OCI-LY3 (cell line): ENCODE measurements around the gene FREM1.

Experiments
- H2AFZ ChIP-seq: fragments of 200-600, 300-600 bp; shearing (Covaris generic); 2 replicates; pipeline ENCODE4 v1.6.0; 2014; ENCODE audit warnings: antibody characterized with exemption, low read depth, low read length
- H3K27ac ChIP-seq: fragments of 200-600, 300-600 bp; sonication (generic); 2 replicates; pipeline ENCODE4 v1.5.1; 2014; ENCODE audit warnings: mild to moderate bottlenecking, low read length, moderate library complexity, mixed read lengths
- H3K27me3 ChIP-seq: fragments of 200-600, 300-600 bp; sonication (generic); 2 replicates; pipeline ENCODE4 v1.6.1; 2014; ENCODE audit warnings: low read depth, low read length, mixed read lengths
- H3K36me3 ChIP-seq: fragments of 200-600, 300-600 bp; sonication (generic); replicated peaks from 2 replicates; pipeline ENCODE3; 2014; ENCODE audit warnings: low read depth, low read length, mixed read lengths
- H3K4me1 ChIP-seq: fragments of 300-600, 200-600 bp; sonication (generic); 2 replicates; pipeline ENCODE4 v1.6.1; 2014; ENCODE audit warnings: low read length, mixed read lengths
- H3K4me2 ChIP-seq: fragments of 200-600, 300-600 bp; sonication (generic); 2 replicates; pipeline ENCODE4 v1.6.1; 2014; ENCODE audit warnings: low read length, mixed read lengths
- H3K4me3 ChIP-seq: fragments of 300-600, 200-600 bp; sonication (generic); 2 replicates; pipeline ENCODE4 v1.5.1; 2014; ENCODE audit warnings: antibody characterized with exemption, mild to moderate bottlenecking, low read length, moderate library complexity
- H3K79me2 ChIP-seq: fragments of 300-600, 200-600 bp; shearing (Covaris generic); 2 replicates; pipeline ENCODE4 v1.6.1; 2014; ENCODE audit warnings: mild to moderate bottlenecking, low read length, mixed read lengths
- H3K9ac ChIP-seq: fragments of 300-600, 200-600 bp; shearing (Covaris generic); 2 replicates; pipeline ENCODE4 v1.6.0; 2014; ENCODE audit warnings: mild to moderate bottlenecking, low read length, moderate library complexity
- H3K9me3 ChIP-seq: fragments of 200-600, 300-600 bp; shearing (Covaris generic); 2 replicates; pipeline ENCODE4 v1.6.1; 2014; ENCODE audit warnings: low read length, mixed read lengths; ENCODE audit not compliant: insufficient read depth
- H4K20me1 ChIP-seq: fragments of 200-600, 300-600 bp; sonication (generic); 2 replicates; pipeline ENCODE4 v1.6.1; 2016; ENCODE audit warnings: low read length, mixed read lengths; ENCODE audit not compliant: insufficient read depth
- CTCF ChIP-seq: fragments of 200-600, 300-600 bp; sonication (generic); IDR thresholded peaks from 2 replicates; pipeline ENCODE4 v1.5.1; 2014; ENCODE audit warnings: antibody characterized with exemption, low read length, low read depth
- EZH2phosphoT487 ChIP-seq: fragments of 200-600 bp; shearing (Covaris generic); IDR thresholded peaks from 2 replicates; pipeline ENCODE4 v1.6.1; 2018; ENCODE audit warnings: antibody characterized with exemption, mixed run types, low read depth

Gene FREM1

GRCh38 chr9:14752871-14753270, 157.4 kb downstream of the FREM1 start:
- H3K27me3 ChIP-seq = peaks cover 16% of the 10 kb centered on the region; the same call in 1 of the 2 replicates
- no peaks in the 10 kb centered on the region for H3K9me3 ChIP-seq
- H2AFZ ChIP-seq = no peak overlapping the region
- H4K20me1 ChIP-seq = no peaks in the 10 kb centered on the region
- H3K27ac ChIP-seq = no peak overlapping the region
- H3K4me2 ChIP-seq = peak overlapping the region; percentile 45
- TF ChIP-seq EZH2phosphoT487 (no peak), CTCF (no peak)
- peaks cover 25% of the 10 kb centered on the region for H3K4me1 ChIP-seq
- H3K4me3 ChIP-seq = no peak overlapping the region
- H3K9ac ChIP-seq = no peak overlapping the region
- H3K79me2 ChIP-seq = no peaks in the 10 kb centered on the region
- H3K36me3 ChIP-seq = no peaks in the 10 kb centered on the region

GRCh38 chr9:14752271-14752670, 158.0 kb downstream of the FREM1 start:
- Histone ChIP-seq H3K79me2 (no peaks in the 10 kb centered on the region), H3K27ac (no peak overlapping the region), H3K4me3 (no peak overlapping the region), H4K20me1 (no peaks in the 10 kb centered on the region), H3K4me2 (peak overlapping the region; percentile 45; the same call in 1 of the 2 replicates), H3K27me3 (peaks cover 16% of the 10 kb centered on the region; the same call in 1 of the 2 replicates), H2AFZ (no peak overlapping the region), H3K9ac (no peak overlapping the region), H3K9me3 (no peaks in the 10 kb centered on the region), H3K4me1 (peaks cover 25% of the 10 kb centered on the region), H3K36me3 (no peaks in the 10 kb centered on the region)
- TF ChIP-seq CTCF (no peak), EZH2phosphoT487 (no peak)

- TF ChIP-seq CTCF = no peak
- no peak for TF ChIP-seq EZH2phosphoT487
- no peaks in the 10 kb centered on the region for H4K20me1 ChIP-seq
Measured at GRCh38 chr9:14750821-14751220, 159.4 kb downstream of the FREM1 start.

GRCh38 chr9:14749741-14750211, 160.5 kb downstream of the FREM1 start:
- Histone ChIP-seq H3K27ac (no peak overlapping the region), H2AFZ (no peak overlapping the region), H3K27me3 (peaks cover 16% of the 10 kb centered on the region; the same call in 1 of the 2 replicates), H3K36me3 (no peaks in the 10 kb centered on the region), H3K4me3 (no peak overlapping the region), H3K4me1 (peaks cover 31% of the 10 kb centered on the region), H4K20me1 (no peaks in the 10 kb centered on the region), H3K9me3 (no peaks in the 10 kb centered on the region), H3K9ac (no peak overlapping the region), H3K79me2 (no peaks in the 10 kb centered on the region), H3K4me2 (no peak overlapping the region)
- TF ChIP-seq CTCF (no peak), EZH2phosphoT487 (no peak)

More at GRCh38 chr9:14750821-14751220, 159.4 kb downstream of the FREM1 start:
- H2AFZ ChIP-seq = no peak overlapping the region
- peaks cover 16% of the 10 kb centered on the region; the same call in 1 of the 2 replicates for H3K27me3 ChIP-seq
- H3K79me2 ChIP-seq = no peaks in the 10 kb centered on the region
- H3K4me1 ChIP-seq = peaks cover 31% of the 10 kb centered on the region
- H3K4me2 ChIP-seq = no peak overlapping the region
- no peak overlapping the region for H3K27ac ChIP-seq
- no peak overlapping the region for H3K9ac ChIP-seq
- no peak overlapping the region for H3K4me3 ChIP-seq
- no peaks in the 10 kb centered on the region for H3K9me3 ChIP-seq
- H3K36me3 ChIP-seq = no peaks in the 10 kb centered on the region
